ENCODE results near the gene HUWE1. TPM values are rescaled to one million over a fixed set of nuclear protein-coding genes. Genes with fewer than 3 reads are reported as not detected.

The HUWE1 gene
- total RNA-seq, 1 donor from 2014 or later: 147 TPM

GRCh38 chrX:53583571-53583970 is 102.9 kb downstream of the HUWE1 start:
- Mint-ChIP-seq H3K36me3 (ENCODE audit: low read depth) (peaks cover 16% of the 10 kb centered on the region), H3K27ac (ENCODE audit: unreplicated experiment) (no peak overlapping the region), H3K9me3 (ENCODE audit: low read depth) (peaks cover 2% of the 10 kb centered on the region), H3K4me1 (ENCODE audit: low read depth) (no peaks in the 10 kb centered on the region), H3K27me3 (ENCODE audit: low read depth) (no peaks in the 10 kb centered on the region), H3K4me3 (ENCODE audit: unreplicated experiment) (no peak overlapping the region)
- TF ChIP-seq CTCF (IDR thresholded peaks at IDR 0.05): no peak
- no peak for DNase-seq (ENCODE audit: low spot score)

- Mint-ChIP-seq H3K27me3 (ENCODE audit: low read depth) (no peaks in the 10 kb centered on the region), H3K9me3 (ENCODE audit: low read depth) (peaks cover 7% of the 10 kb centered on the region), H3K36me3 (ENCODE audit: low read depth) (peaks cover 11% of the 10 kb centered on the region), H3K27ac (ENCODE audit: unreplicated experiment) (no peak overlapping the region), H3K4me3 (ENCODE audit: unreplicated experiment) (no peak overlapping the region), H3K4me1 (ENCODE audit: low read depth) (no peaks in the 10 kb centered on the region)
- DNase-seq (ENCODE audit: low spot score): no peak
- no peak for TF ChIP-seq CTCF (IDR thresholded peaks at IDR 0.05)
These were observed 105.6 kb downstream of the HUWE1 start for GRCh38 chrX:53580742-53581504.

- Mint-ChIP-seq H3K27ac (ENCODE audit: unreplicated experiment) (no peak overlapping the region), H3K9me3 (ENCODE audit: low read depth) (peaks cover 7% of the 10 kb centered on the region), H3K27me3 (ENCODE audit: low read depth) (no peaks in the 10 kb centered on the region), H3K36me3 (ENCODE audit: low read depth) (peaks cover 18% of the 10 kb centered on the region), H3K4me1 (ENCODE audit: low read depth) (no peaks in the 10 kb centered on the region), H3K4me3 (ENCODE audit: unreplicated experiment) (no peak overlapping the region)
- DNase-seq (ENCODE audit: low spot score): no peak
- TF ChIP-seq CTCF (IDR thresholded peaks at IDR 0.05): no peak
These were observed 115.0 kb downstream of the HUWE1 start for GRCh38 chrX:53571494-53571893.

GRCh38 chrX:53563324-53563723 is 123.2 kb downstream of the HUWE1 start:
- Mint-ChIP-seq H3K9me3 (ENCODE audit: low read depth) (peaks cover 7% of the 10 kb centered on the region), H3K4me3 (ENCODE audit: unreplicated experiment) (no peak overlapping the region), H3K27me3 (ENCODE audit: low read depth) (no peaks in the 10 kb centered on the region), H3K36me3 (ENCODE audit: low read depth) (peaks cover 27% of the 10 kb centered on the region), H3K4me1 (ENCODE audit: low read depth) (no peaks in the 10 kb centered on the region), H3K27ac (ENCODE audit: unreplicated experiment) (no peak overlapping the region)
- DNase-seq (ENCODE audit: low spot score): no peak
- TF ChIP-seq CTCF (IDR thresholded peaks at IDR 0.05): no peak

- DNase-seq (ENCODE audit: low spot score): no peak
- H3K9me3 Mint-ChIP-seq (ENCODE audit: low read depth): peaks cover 7% of the 10 kb centered on the region
- no peaks in the 10 kb centered on the region for H3K4me1 Mint-ChIP-seq (ENCODE audit: low read depth)
- no peak overlapping the region for H3K4me3 Mint-ChIP-seq (ENCODE audit: unreplicated experiment)
- H3K27me3 Mint-ChIP-seq (ENCODE audit: low read depth): no peaks in the 10 kb centered on the region
- H3K36me3 Mint-ChIP-seq (ENCODE audit: low read depth): peaks cover 26% of the 10 kb centered on the region
- no peak overlapping the region for H3K27ac Mint-ChIP-seq (ENCODE audit: unreplicated experiment)
- no peak for TF ChIP-seq CTCF (IDR thresholded peaks at IDR 0.05)
These were observed 124.6 kb downstream of the HUWE1 start for GRCh38 chrX:53561912-53562311.
